HCT116 (cell line): ENCODE results near the gene PPP1R2C.

Source experiments
- SRF ChIP-seq: IDR thresholded peaks from 2 replicates; pipeline ENCODE4 v1.6.1; 2012; ENCODE audit warnings: low read depth
- YY1 ChIP-seq: IDR thresholded peaks from 2 replicates; pipeline ENCODE4 v1.6.1; 2011; ENCODE audit warnings: low read length, low read depth, moderate library complexity, mild to moderate bottlenecking; ENCODE audit not compliant: insufficient replicate concordance; ENCODE audit errors: extremely low read depth
- TF ChIP-seq, protein P1 (sequence below), 3 experiments: fragments of 200-600 bp in 1 of 3; sonication (generic) in 1 of 3; IDR thresholded peaks in 2 of 3; conservative IDR thresholded peaks in 1 of 3; 2 replicates each; pipeline ENCODE4 v1.5.1; 2012 to 2017; ENCODE audit warnings: low read depth in 2 of 3, low read length in 2 of 3, antibody characterized with exemption in 1 of 3, borderline replicate concordance in 1 of 3, control low read depth in 1 of 3, mild to moderate bottlenecking in 1 of 3, mixed read lengths in 1 of 3, mixed run types in 1 of 3, moderate library complexity in 1 of 3; ENCODE audit not compliant: insufficient read depth in 1 of 3
- TF ChIP-seq, protein P2 (sequence below): IDR thresholded peaks from 2 replicates; pipeline ENCODE4 v1.6.1; 2012; ENCODE audit warnings: low read depth

DNA sequence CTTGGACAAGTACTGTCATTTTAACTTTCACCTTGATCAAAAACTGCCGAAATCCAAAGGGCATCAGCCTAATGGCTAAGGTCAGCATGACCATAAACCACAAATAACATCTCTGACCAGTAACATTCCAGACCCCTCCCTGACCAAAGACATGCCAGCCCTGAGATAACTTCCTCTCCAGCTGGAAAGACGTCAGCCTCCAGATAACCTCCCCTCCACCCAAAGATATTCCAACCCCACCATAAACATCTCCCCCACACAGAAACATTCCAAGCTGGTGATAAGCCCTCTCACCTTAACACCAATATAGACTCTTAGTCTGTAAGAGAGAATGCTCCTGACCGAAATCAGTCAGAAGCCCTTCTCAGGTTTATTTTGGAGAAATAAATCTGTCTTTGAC, 7.4 kb downstream of the PPP1R2C start:
- no peak for TF ChIP-seq YY1
- TF ChIP-seq, protein P1, sequence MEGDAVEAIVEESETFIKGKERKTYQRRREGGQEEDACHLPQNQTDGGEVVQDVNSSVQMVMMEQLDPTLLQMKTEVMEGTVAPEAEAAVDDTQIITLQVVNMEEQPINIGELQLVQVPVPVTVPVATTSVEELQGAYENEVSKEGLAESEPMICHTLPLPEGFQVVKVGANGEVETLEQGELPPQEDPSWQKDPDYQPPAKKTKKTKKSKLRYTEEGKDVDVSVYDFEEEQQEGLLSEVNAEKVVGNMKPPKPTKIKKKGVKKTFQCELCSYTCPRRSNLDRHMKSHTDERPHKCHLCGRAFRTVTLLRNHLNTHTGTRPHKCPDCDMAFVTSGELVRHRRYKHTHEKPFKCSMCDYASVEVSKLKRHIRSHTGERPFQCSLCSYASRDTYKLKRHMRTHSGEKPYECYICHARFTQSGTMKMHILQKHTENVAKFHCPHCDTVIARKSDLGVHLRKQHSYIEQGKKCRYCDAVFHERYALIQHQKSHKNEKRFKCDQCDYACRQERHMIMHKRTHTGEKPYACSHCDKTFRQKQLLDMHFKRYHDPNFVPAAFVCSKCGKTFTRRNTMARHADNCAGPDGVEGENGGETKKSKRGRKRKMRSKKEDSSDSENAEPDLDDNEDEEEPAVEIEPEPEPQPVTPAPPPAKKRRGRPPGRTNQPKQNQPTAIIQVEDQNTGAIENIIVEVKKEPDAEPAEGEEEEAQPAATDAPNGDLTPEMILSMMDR (IDR thresholded peaks at IDR 0.05 in 2 of 3, conservative IDR thresholded peaks at IDR 0.05 in 1 of 3; ENCODE audit: borderline replicate concordance in 1 of 3, insufficient read depth in 1 of 3, low read depth in 2 of 3, low read length in 2 of 3): no peak
- no peak for TF ChIP-seq SRF
- TF ChIP-seq, protein P2, sequence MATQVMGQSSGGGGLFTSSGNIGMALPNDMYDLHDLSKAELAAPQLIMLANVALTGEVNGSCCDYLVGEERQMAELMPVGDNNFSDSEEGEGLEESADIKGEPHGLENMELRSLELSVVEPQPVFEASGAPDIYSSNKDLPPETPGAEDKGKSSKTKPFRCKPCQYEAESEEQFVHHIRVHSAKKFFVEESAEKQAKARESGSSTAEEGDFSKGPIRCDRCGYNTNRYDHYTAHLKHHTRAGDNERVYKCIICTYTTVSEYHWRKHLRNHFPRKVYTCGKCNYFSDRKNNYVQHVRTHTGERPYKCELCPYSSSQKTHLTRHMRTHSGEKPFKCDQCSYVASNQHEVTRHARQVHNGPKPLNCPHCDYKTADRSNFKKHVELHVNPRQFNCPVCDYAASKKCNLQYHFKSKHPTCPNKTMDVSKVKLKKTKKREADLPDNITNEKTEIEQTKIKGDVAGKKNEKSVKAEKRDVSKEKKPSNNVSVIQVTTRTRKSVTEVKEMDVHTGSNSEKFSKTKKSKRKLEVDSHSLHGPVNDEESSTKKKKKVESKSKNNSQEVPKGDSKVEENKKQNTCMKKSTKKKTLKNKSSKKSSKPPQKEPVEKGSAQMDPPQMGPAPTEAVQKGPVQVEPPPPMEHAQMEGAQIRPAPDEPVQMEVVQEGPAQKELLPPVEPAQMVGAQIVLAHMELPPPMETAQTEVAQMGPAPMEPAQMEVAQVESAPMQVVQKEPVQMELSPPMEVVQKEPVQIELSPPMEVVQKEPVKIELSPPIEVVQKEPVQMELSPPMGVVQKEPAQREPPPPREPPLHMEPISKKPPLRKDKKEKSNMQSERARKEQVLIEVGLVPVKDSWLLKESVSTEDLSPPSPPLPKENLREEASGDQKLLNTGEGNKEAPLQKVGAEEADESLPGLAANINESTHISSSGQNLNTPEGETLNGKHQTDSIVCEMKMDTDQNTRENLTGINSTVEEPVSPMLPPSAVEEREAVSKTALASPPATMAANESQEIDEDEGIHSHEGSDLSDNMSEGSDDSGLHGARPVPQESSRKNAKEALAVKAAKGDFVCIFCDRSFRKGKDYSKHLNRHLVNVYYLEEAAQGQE: no peak
